H1 (cell line): ENCODE data around the gene PHC3. TPM values are rescaled to one million over a fixed set of nuclear protein-coding genes. Genes with fewer than 3 reads are reported as not detected.

Source experiments
- GABPA ChIP-seq: IDR thresholded peaks from 2 replicates; pipeline ENCODE4 v1.6.1; 2011; ENCODE audit warnings: mild to moderate bottlenecking, low read length, moderate library complexity, borderline replicate concordance; ENCODE audit not compliant: insufficient read depth
- JUN ChIP-seq: IDR thresholded peaks from 2 replicates; pipeline ENCODE4 v1.6.1; 2011; ENCODE audit warnings: low read depth, mild to moderate bottlenecking, improper control_type of control experiment, low read length
- POLR2AphosphoS5 ChIP-seq: IDR thresholded peaks from 2 replicates; pipeline ENCODE4 v1.6.1; 2011; ENCODE audit warnings: low read depth, low read length
- RAD21 ChIP-seq, 2 experiments: IDR thresholded peaks in 1 of 2; conservative IDR thresholded peaks in 1 of 2; 2 replicates each; pipeline ENCODE4 v1.6.1; 2011; ENCODE audit warnings: low read depth in 2 of 2, low read length in 2 of 2, improper control_type of control experiment in 1 of 2, inconsistent platforms in 1 of 2, mild to moderate bottlenecking in 1 of 2, moderate library complexity in 1 of 2
- polyA plus RNA-seq, 7 experiments: library from polyadenylated mRNA; depleted of rRNA in 3 of 7; stranded (reverse) in 5 of 7; unstranded in 2 of 7; fragments of >200 nt in 5 of 7; fragments of 200-250 nt in 2 of 7; gene quantifications; 1 replicate in 5 of 7; 2 replicates in 1 of 7; 4 replicates in 1 of 7; pipeline versions ENCODE4 v1.2.1 to v1.2.3, GENCODE V29; 2011 to 2013; ENCODE audit warnings: missing spikeins in 2 of 7, mixed read lengths in 2 of 7
- total RNA-seq: library from RNA; stranded (reverse); fragmentation: NEBNext Ultra II Directional; extraction: Animal tissue kit (Norgen Biotek cat#: 25700); gene quantifications from 2 replicates; pipeline ENCODE4 v1.2.1, GENCODE V29; 2021

PHC3 gene
- total and polyA plus RNA-seq, 2 of the 8 experiments (the other 6 are each of a cell fraction or from before 2014, with no cell fraction given): 26.4 to 29.2 TPM

GRCh38 chr3:170220871-170221270, 39.3 kb upstream of the PHC3 start (continued):
- TF ChIP-seq RAD21 (IDR thresholded peaks at IDR 0.05 in 1 of 2, conservative IDR thresholded peaks at IDR 0.05 in 1 of 2; ENCODE audit: low read depth in 2 of 2, low read length in 2 of 2): no peak
- TF ChIP-seq POLR2AphosphoS5: no peak
- TF ChIP-seq GABPA: no peak
- TF ChIP-seq JUN: no peak
